ENCODE results near the gene ROR1.

DNA sequence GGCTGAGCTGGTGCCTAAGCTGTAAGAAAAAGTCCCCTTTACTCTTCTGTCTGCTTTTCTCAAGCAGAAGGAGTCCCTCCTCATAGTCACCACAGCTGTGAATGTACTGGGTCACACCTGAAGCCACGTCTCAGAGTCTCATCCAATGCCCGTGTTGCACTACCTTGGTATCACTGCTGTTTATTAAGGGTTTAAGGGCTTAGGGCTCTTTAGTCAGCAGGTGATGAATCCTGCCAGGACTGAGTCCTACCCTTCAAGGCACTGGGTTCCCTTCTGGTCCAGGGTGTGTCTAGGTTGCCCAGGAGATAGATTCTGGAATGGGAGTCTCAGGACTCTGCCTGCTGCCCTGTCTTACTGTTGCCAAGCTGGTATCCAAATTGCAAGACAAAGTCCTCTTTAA lies 33.4 kb upstream of the ROR1 start:
- TF ChIP-seq, protein P1, sequence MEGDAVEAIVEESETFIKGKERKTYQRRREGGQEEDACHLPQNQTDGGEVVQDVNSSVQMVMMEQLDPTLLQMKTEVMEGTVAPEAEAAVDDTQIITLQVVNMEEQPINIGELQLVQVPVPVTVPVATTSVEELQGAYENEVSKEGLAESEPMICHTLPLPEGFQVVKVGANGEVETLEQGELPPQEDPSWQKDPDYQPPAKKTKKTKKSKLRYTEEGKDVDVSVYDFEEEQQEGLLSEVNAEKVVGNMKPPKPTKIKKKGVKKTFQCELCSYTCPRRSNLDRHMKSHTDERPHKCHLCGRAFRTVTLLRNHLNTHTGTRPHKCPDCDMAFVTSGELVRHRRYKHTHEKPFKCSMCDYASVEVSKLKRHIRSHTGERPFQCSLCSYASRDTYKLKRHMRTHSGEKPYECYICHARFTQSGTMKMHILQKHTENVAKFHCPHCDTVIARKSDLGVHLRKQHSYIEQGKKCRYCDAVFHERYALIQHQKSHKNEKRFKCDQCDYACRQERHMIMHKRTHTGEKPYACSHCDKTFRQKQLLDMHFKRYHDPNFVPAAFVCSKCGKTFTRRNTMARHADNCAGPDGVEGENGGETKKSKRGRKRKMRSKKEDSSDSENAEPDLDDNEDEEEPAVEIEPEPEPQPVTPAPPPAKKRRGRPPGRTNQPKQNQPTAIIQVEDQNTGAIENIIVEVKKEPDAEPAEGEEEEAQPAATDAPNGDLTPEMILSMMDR (conservative IDR thresholded peaks at IDR 0.05; ENCODE audit: low read length) = no peak
- no peak for TF ChIP-seq EZH2phosphoT487 (IDR thresholded peaks at IDR 0.05; ENCODE audit: borderline replicate concordance, low read depth, low read length)

All from OCI-LY7 (cell line).